Activated CD8-positive, alpha-beta memory T cell treated with anti-CD3 and anti-CD28 coated beads, Interleukin-2, amount 10 ng/mL, durations not matched to agents 7 days and 5 days (primary cell): Measurements from ENCODE around the gene TCFL5. TPM values are rescaled to one million over a fixed set of nuclear protein-coding genes. Genes with fewer than 3 reads are reported as not detected.
A peak's percentile ranks its signal among the peaks of the same experiment; 100 is the strongest.

Source experiments
- ATAC-seq: fragments of 150-1000 bp; cut with Tn5 transposase; one replicate; pipeline ENCODE4 v1.10.0; 2021; ENCODE audit warnings: moderate library complexity
- CTCF ChIA-PET: fragments of 350-600 bp; sonication (Branson Sonifier 250); formaldehyde crosslinking; loops from one replicate; lab custom pipeline; 2021; ENCODE audit warnings: antibody characterized with exemption; lab: Charles Lee
- DNase-seq: peaks from one replicate; pipeline ENCODE4 v3.0.0-alpha.2; 2020
- H3K27ac Mint-ChIP-seq: one replicate; pipeline ENCODE4 v1.8.0; 2021; ENCODE audit warnings: mild to moderate bottlenecking, mixed read lengths
- H3K27me3 Mint-ChIP-seq: one replicate; pipeline ENCODE4 v1.8.0; 2021; ENCODE audit warnings: mixed read lengths
- H3K36me3 Mint-ChIP-seq: one replicate; pipeline ENCODE4 v1.8.0; 2021; ENCODE audit warnings: mild to moderate bottlenecking, mixed read lengths
- H3K4me1 Mint-ChIP-seq: one replicate; pipeline ENCODE4 v1.8.0; 2021; ENCODE audit warnings: mixed read lengths
- H3K4me3 Mint-ChIP-seq: one replicate; pipeline ENCODE4 v1.8.0; 2021; ENCODE audit warnings: mild to moderate bottlenecking, moderate library complexity, mixed read lengths
- H3K9me3 Mint-ChIP-seq: one replicate; pipeline ENCODE4 v1.8.0; 2022; ENCODE audit warnings: low read depth, mixed read lengths
- total RNA-seq, 2 experiments: library from RNA; stranded (reverse); gene quantifications; one replicate each; pipeline ENCODE4 v1.2.3, GENCODE V29; 2021

The TCFL5 gene
- total RNA-seq, 2 experiments from 2014 or later, result 6.6 to 6.7 TPM

DNA sequence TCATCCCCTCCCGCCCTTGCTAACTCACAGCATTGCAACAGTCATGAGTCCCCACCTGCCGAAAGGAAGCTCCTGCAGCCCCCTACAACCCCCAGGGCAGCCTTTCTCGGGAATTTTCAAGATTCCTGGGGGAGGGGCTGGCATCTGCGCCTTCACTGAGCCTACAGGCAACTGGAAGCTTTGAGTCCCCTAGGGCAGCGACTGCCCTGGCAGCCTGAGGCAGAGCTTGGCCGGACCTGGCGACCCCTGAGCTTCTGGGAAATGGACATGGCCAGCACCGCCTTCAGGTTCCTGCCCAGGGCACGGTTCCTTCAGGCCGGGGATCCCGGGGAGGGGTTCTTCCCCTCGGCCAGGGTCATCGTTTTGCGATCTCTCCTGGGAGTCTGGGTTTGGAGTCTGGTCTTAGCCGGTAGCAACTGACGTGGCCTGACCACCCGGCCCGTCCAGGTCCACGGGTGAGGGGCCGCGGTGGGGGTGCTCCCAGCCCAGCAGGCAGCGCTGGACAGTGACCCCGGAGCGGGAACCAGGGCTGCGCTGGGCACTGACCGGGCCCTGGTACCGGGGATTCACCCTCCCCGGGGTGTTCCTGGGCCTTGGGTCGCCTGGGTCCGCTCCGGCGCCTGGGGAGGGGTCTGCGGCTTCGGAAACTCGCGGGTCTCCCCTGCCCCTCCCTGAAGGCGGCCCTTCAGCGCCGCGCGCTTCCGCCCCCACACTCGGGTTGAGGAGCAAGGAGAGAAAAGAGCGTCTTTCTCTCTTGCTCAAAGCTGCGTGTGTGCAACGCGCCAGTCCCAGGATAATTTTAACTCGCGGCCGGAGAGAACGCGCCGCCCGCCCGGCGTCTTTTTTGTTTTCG is 45.4 kb downstream of the TCFL5 start:
- Mint-ChIP-seq H3K27ac (no peak overlapping the region), H3K27me3 (peaks cover 32% of the 10 kb centered on the region), H3K4me3 (no peak overlapping the region), H3K36me3 (peaks cover 7% of the 10 kb centered on the region), H3K4me1 (no peaks in the 10 kb centered on the region), H3K9me3 (no peaks in the 10 kb centered on the region)
- DNase-seq (no peak), ATAC-seq (no peak)
- CTCF ChIA-PET, result interaction anchor here (1.4 to 1.7 kb wide), 2 partner anchors 8 to 20 kb away, joined by 3 to 7 read pairs; partner anchors contain the start of gene MRGBP

DNA sequence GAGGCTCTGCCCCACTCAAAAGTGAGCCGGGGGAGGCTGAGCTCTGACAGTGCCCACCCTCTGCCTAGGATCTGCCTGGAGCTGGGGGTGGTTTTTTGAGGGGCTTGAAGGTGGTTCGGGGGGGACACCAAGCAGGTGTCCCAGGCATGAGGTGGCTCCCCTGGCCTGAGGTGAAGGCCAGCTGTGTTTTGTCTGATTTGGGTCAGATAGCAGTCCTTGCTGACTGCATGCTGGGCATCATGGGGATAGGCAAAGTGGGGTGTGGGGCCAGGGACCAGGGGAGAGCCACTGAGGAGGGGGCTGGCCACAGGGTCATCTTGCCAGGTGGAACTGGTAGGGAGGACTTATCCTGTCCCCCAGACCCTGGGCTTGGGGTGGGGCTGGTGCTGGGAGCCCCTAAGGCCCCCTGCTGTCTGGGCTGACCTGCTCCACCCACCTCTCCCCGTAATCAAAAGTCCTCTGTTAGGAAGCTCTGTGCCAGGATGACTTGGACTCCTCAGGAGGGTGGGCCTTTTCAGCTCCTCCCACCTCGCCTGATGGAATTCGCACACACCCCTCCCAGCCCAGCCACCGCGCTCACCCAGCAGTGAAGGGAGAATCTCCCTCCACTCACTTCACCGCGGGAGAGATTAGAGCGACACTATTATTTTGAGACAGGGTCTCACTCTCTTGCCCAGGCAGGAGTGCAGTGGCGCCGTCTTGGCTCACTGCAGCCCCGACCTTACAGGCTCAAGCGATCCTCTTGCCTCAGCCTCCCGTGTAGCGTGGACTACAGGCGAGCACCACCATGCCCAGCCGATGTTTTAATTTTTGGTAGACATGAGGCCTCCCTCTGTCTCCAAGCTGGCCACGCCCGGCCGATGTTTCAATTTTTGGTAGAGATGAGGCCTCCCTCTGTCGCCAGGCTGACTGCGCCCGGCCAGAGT is 46.3 kb downstream of the TCFL5 start:
- Mint-ChIP-seq H3K36me3 (peaks cover 7% of the 10 kb centered on the region), H3K4me1 (no peaks in the 10 kb centered on the region), H3K4me3 (no peak overlapping the region), H3K27ac (no peak overlapping the region), H3K9me3 (no peaks in the 10 kb centered on the region), H3K27me3 (peaks cover 32% of the 10 kb centered on the region)
- DNase-seq (no peak), ATAC-seq (no peak)
- CTCF ChIA-PET, result interaction anchor here (1.1 to 1.4 kb wide), 2 partner anchors 19 to 199 kb away, joined by 3 read pairs; partner anchors contain the start of gene MRGBP

- Mint-ChIP-seq H3K9me3 (no peaks in the 10 kb centered on the region), H3K4me1 (no peaks in the 10 kb centered on the region), H3K4me3 (no peak overlapping the region), H3K27ac (no peak overlapping the region), H3K36me3 (peaks cover 10% of the 10 kb centered on the region), H3K27me3 (peaks cover 32% of the 10 kb centered on the region)
- DNase-seq, result no peak
- no peak for ATAC-seq
- CTCF ChIA-PET, result interaction anchor here (1.1 kb wide), 1 partner anchor 198 kb away, joined by 3 read pairs; no protein-coding TSS in a partner anchor
Measured at GRCh38 chr20:62814709-62815065, 46.9 kb downstream of the TCFL5 start.

GRCh38 chr20:62814060-62814708 is 47.4 kb downstream of the TCFL5 start:
- Mint-ChIP-seq H3K4me3 (no peak overlapping the region), H3K27ac (no peak overlapping the region)
- CTCF ChIA-PET, result interaction anchor here (1.1 kb wide), 1 partner anchor 197 kb away, joined by 3 read pairs; no protein-coding TSS in a partner anchor

DNA sequence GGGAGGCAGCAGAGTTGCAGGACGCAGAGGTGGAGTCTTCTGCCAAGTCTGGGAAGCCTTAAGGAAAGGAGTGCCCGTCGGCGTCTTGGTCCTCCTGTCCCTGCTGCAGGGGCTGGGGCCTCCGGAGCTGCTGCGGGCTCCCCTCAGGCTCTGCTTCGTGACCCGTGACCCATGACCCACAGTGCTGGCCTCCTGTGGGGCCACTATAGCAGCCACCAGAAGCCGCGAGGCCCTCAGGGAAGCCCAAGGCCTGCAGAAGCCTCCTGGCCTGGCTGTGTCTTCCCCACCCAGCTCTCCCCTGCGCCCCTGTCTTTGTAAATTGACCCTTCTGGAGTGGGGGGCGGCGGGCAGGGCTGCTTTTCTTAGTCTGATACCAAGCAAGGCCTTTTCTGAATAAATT is 48.0 kb downstream of the TCFL5 start:
- H3K4me1 Mint-ChIP-seq, result no peaks in the 10 kb centered on the region
- H3K27ac Mint-ChIP-seq, result no peak overlapping the region
- DNase-seq (no peak), ATAC-seq (no peak)
- CTCF ChIA-PET, result no interaction called here
- H3K36me3 Mint-ChIP-seq, result peaks cover 14% of the 10 kb centered on the region
- no peak overlapping the region for H3K4me3 Mint-ChIP-seq
- peaks cover 32% of the 10 kb centered on the region for H3K27me3 Mint-ChIP-seq
- no peaks in the 10 kb centered on the region for H3K9me3 Mint-ChIP-seq

More at GRCh38 chr20:62814060-62814708, 47.4 kb downstream of the TCFL5 start:
- Mint-ChIP-seq H3K4me1 (no peaks in the 10 kb centered on the region), H3K9me3 (no peaks in the 10 kb centered on the region), H3K36me3 (peaks cover 14% of the 10 kb centered on the region), H3K27me3 (peaks cover 32% of the 10 kb centered on the region)
- DNase-seq (no peak), ATAC-seq (no peak)

- H3K27me3 Mint-ChIP-seq, result peaks cover 24% of the 10 kb centered on the region
- peaks cover 4% of the 10 kb centered on the region for H3K4me1 Mint-ChIP-seq
- H3K27ac Mint-ChIP-seq, result no peak overlapping the region
- CTCF ChIA-PET, result no interaction called here
- no peak overlapping the region for H3K4me3 Mint-ChIP-seq
- ATAC-seq, result no peak
- DNase-seq, result no peak
- H3K9me3 Mint-ChIP-seq, result no peaks in the 10 kb centered on the region
- H3K36me3 Mint-ChIP-seq, result peaks cover 18% of the 10 kb centered on the region
Measured at GRCh38 chr20:62812907-62813200, 48.8 kb downstream of the TCFL5 start.

DNA sequence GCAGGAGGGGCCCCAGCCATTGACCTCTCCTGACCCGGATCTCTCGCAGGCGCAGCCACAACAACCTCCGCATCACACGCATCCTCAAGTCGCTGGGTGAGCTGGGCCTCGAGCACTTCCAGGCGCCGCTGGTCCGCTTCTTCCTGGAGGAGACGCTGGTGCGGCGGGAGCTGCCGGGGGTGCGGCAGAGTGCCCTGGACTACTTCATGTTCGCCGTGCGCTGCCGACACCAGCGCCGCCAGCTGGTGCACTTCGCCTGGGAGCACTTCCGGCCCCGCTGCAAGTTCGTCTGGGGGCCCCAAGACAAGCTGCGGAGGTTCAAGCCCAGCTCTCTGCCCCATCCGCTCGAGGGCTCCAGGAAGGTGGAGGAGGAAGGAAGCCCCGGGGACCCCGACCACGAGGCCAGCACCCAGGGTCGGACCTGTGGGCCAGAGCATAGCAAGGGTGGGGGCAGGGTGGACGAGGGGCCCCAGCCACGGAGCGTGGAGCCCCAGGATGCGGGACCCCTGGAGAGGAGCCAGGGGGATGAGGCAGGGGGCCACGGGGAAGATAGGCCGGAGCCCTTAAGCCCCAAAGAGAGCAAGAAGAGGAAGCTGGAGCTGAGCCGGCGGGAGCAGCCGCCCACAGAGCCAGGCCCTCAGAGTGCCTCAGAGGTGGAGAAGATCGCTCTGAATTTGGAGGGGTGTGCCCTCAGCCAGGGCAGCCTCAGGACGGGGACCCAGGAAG is 49.3 kb downstream of the TCFL5 start:
- Mint-ChIP-seq H3K27me3 (peaks cover 22% of the 10 kb centered on the region), H3K36me3 (peaks cover 18% of the 10 kb centered on the region), H3K4me1 (peaks cover 9% of the 10 kb centered on the region), H3K9me3 (no peaks in the 10 kb centered on the region), H3K27ac (no peak overlapping the region), H3K4me3 (no peak overlapping the region)
- CTCF ChIA-PET, result no interaction called here
- DNase-seq, result no peak
- no peak for ATAC-seq

DNA sequence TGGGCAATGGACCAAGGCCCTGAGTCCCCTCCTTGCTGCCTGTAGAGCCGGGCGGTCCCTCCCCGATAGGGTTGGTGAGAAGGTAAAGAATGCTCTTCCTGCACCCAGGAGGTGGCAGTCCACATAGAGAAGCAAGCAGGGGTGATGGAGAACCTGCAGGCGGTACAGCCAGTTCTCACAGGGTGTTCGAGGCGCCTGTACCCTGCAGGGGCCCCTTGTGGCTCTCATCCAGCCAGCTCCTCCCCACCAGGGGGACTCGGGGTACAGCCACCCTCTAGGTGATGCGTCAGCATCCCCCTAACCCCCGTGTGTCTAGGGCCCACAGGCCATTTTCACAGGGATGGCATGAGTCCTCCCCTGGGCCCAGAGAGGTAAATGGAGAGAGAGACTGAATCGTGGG is 49.9 kb downstream of the TCFL5 start:
- no peaks in the 10 kb centered on the region for H3K9me3 Mint-ChIP-seq
- H3K27me3 Mint-ChIP-seq, result peaks cover 22% of the 10 kb centered on the region
- no peak overlapping the region for H3K4me3 Mint-ChIP-seq
- no peak for ATAC-seq
- H3K27ac Mint-ChIP-seq, result no peak overlapping the region
- CTCF ChIA-PET, result no interaction called here
- H3K36me3 Mint-ChIP-seq, result peaks cover 18% of the 10 kb centered on the region
- DNase-seq, result no peak
- peaks cover 13% of the 10 kb centered on the region for H3K4me1 Mint-ChIP-seq

DNA sequence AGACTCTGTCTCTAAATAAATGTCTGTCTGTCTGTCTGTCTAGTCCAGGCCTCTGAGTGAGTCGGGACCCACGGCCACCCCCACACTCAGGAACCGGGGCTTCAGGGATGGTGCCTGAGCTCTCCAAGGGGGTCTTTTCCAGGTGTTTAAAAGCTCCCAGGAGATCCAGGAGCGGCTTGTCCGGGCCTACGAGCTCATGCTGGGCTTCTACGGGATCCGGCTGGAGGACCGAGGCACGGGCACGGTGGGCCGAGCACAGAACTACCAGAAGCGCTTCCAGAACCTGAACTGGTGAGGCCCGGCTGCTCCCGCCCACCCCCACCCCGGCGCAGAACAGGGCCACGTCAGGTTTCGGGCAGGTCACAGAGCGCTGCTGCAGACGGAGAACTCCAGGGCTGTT is 50.3 kb downstream of the TCFL5 start:
- peaks cover 19% of the 10 kb centered on the region for H3K27me3 Mint-ChIP-seq
- CTCF ChIA-PET, result no interaction called here

GRCh38 chr20:62809530-62810428 is 51.8 kb downstream of the TCFL5 start:
- ATAC-seq, result no peak
- H3K36me3 Mint-ChIP-seq, result peaks cover 22% of the 10 kb centered on the region
- DNase-seq, result no peak
- peaks cover 3% of the 10 kb centered on the region for H3K27me3 Mint-ChIP-seq
- H3K9me3 Mint-ChIP-seq, result no peaks in the 10 kb centered on the region
- peaks cover 22% of the 10 kb centered on the region for H3K4me1 Mint-ChIP-seq
- CTCF ChIA-PET, result interaction anchor here (1.1 to 3.4 kb wide), 7 partner anchors 10 to 310 kb away, joined by 3 to 43 read pairs (median 4); partner anchors contain the start of gene MRGBP
- H3K27ac Mint-ChIP-seq, result no peak overlapping the region
- H3K4me3 Mint-ChIP-seq, result no peak overlapping the region

More for the DNA sequence above, 50.3 kb downstream of the TCFL5 start:
- Mint-ChIP-seq H3K4me3 (no peak overlapping the region), H3K36me3 (peaks cover 19% of the 10 kb centered on the region), H3K27ac (no peak overlapping the region), H3K9me3 (no peaks in the 10 kb centered on the region), H3K4me1 (peaks cover 17% of the 10 kb centered on the region)
- DNase-seq, result no peak
- no peak for ATAC-seq

DNA sequence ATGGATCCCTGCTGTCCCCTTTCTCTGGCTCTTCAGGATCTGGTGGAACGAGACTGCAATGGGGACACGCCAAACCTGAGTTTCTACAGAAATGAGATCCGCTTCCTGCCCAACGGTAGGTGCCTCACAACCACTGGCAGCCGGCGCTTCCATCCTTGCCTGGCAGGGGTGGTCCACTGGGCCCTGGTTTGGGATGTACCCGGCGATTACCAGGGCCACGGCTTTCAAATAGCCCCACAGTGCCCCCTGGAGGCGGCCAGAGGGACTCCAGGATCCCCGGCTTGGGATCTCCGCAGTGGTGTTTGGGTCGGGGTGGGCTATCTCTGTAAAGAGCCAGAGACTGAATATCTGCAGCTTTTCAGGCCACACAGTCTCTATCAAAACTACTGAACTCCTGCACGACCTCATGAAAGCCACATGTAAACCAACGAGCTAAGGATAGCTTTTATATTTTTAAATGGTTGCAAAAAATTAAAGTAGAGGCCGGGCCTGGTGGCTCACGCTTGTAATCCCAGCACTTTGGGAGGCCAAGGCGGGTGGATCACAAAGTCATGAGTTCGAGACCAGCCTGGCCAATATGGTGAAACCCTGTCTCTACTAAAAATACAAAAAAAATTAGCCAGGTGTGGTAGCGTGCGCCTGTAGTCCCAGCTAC is 53.3 kb downstream of the TCFL5 start:
- Mint-ChIP-seq H3K4me1 (peaks cover 28% of the 10 kb centered on the region), H3K9me3 (no peaks in the 10 kb centered on the region), H3K4me3 (no peak overlapping the region), H3K36me3 (peaks cover 24% of the 10 kb centered on the region), H3K27ac (peak overlapping the region; percentile 52), H3K27me3 (no peaks in the 10 kb centered on the region)
- DNase-seq, result peak; percentile 78
- peak; percentile 50 for ATAC-seq
- CTCF ChIA-PET, result interaction anchor here (0.6 to 3.4 kb wide), 43 partner anchors 8 to 507 kb away, joined by 3 to 43 read pairs (median 4); partner anchors contain the start of genes COL9A3, MRGBP, NTSR1 and SLCO4A1
